Measurements from ENCODE around the gene TMEM74B.

DNA sequence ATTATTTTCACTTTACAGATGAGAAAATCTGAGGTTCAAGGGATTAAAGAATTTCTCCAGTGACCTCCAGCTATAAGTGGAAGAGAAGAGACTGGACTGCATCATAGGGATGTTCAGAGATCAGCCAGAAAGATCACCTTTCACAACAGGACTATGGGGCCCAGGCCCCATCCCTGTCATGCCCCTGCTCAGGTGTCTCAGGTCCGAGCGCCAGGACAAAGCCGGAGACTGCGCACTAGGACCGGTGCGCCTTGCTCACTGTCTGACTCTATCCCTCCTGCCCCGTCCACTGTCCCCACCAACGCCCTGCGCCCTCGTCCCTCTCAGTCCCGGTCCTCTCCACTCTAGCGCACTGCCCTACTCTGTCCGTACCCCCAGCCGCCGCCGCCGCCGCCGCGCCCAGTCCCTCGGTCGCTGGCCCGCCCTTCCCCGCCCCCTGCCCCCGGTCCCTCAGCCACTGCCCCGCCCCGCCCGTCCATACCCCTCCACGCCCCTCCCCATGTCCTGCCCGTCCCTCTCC is 40.5 kb upstream of the TMEM74B start:
- TF ChIP-seq, protein P1, sequence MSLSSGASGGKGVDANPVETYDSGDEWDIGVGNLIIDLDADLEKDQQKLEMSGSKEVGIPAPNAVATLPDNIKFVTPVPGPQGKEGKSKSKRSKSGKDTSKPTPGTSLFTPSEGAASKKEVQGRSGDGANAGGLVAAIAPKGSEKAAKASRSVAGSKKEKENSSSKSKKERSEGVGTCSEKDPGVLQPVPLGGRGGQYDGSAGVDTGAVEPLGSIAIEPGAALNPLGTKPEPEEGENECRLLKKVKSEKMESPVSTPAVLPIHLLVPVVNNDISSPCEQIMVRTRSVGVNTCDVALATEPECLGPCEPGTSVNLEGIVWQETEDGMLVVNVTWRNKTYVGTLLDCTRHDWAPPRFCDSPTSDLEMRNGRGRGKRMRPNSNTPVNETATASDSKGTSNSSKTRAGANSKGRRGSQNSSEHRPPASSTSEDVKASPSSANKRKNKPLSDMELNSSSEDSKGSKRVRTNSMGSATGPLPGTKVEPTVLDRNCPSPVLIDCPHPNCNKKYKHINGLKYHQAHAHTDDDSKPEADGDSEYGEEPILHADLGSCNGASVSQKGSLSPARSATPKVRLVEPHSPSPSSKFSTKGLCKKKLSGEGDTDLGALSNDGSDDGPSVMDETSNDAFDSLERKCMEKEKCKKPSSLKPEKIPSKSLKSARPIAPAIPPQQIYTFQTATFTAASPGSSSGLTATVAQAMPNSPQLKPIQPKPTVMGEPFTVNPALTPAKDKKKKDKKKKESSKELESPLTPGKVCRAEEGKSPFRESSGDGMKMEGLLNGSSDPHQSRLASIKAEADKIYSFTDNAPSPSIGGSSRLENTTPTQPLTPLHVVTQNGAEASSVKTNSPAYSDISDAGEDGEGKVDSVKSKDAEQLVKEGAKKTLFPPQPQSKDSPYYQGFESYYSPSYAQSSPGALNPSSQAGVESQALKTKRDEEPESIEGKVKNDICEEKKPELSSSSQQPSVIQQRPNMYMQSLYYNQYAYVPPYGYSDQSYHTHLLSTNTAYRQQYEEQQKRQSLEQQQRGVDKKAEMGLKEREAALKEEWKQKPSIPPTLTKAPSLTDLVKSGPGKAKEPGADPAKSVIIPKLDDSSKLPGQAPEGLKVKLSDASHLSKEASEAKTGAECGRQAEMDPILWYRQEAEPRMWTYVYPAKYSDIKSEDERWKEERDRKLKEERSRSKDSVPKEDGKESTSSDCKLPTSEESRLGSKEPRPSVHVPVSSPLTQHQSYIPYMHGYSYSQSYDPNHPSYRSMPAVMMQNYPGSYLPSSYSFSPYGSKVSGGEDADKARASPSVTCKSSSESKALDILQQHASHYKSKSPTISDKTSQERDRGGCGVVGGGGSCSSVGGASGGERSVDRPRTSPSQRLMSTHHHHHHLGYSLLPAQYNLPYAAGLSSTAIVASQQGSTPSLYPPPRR (CRISPR knock-in tag; IDR thresholded peaks at IDR 0.05; ENCODE audit: borderline replicate concordance): no peak
- TF ChIP-seq MYC (IDR thresholded peaks at IDR 0.05; ENCODE audit: low read depth, low read length) (no peak), MYC (CRISPR knock-in tag; IDR thresholded peaks at IDR 0.05; ENCODE audit: borderline replicate concordance, low read depth) (no peak), GABPA (tag; conservative IDR thresholded peaks at IDR 0.05; ENCODE audit: low read depth) (no peak)
- TF ChIP-seq, protein P2, sequence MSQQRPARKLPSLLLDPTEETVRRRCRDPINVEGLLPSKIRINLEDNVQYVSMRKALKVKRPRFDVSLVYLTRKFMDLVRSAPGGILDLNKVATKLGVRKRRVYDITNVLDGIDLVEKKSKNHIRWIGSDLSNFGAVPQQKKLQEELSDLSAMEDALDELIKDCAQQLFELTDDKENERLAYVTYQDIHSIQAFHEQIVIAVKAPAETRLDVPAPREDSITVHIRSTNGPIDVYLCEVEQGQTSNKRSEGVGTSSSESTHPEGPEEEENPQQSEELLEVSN (IDR thresholded peaks at IDR 0.05; ENCODE audit: borderline replicate concordance in 1 of 2, extremely low read depth in 1 of 2, insufficient read depth in 1 of 2, insufficient read length in 1 of 2, low read depth in 1 of 2, low read length in 1 of 2, poor library complexity in 1 of 2, severe bottlenecking in 1 of 2): no peak
- TF ChIP-seq, protein P3, sequence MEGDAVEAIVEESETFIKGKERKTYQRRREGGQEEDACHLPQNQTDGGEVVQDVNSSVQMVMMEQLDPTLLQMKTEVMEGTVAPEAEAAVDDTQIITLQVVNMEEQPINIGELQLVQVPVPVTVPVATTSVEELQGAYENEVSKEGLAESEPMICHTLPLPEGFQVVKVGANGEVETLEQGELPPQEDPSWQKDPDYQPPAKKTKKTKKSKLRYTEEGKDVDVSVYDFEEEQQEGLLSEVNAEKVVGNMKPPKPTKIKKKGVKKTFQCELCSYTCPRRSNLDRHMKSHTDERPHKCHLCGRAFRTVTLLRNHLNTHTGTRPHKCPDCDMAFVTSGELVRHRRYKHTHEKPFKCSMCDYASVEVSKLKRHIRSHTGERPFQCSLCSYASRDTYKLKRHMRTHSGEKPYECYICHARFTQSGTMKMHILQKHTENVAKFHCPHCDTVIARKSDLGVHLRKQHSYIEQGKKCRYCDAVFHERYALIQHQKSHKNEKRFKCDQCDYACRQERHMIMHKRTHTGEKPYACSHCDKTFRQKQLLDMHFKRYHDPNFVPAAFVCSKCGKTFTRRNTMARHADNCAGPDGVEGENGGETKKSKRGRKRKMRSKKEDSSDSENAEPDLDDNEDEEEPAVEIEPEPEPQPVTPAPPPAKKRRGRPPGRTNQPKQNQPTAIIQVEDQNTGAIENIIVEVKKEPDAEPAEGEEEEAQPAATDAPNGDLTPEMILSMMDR (IDR thresholded peaks at IDR 0.05 in 2 of 3, conservative IDR thresholded peaks at IDR 0.05 in 1 of 3; ENCODE audit: insufficient read depth in 2 of 3, low read depth in 1 of 3, low read length in 3 of 3): no peak

Data from K562 (cell line).